GM18526 (cell line): ENCODE data around the gene SNX12.

Source experiments
- POLR2A ChIP-seq: IDR thresholded peaks from 3 replicates; pipeline ENCODE4 v1.6.1; 2011; ENCODE audit not compliant: insufficient read length; ENCODE audit errors: extremely low read depth

Gene SNX12

DNA sequence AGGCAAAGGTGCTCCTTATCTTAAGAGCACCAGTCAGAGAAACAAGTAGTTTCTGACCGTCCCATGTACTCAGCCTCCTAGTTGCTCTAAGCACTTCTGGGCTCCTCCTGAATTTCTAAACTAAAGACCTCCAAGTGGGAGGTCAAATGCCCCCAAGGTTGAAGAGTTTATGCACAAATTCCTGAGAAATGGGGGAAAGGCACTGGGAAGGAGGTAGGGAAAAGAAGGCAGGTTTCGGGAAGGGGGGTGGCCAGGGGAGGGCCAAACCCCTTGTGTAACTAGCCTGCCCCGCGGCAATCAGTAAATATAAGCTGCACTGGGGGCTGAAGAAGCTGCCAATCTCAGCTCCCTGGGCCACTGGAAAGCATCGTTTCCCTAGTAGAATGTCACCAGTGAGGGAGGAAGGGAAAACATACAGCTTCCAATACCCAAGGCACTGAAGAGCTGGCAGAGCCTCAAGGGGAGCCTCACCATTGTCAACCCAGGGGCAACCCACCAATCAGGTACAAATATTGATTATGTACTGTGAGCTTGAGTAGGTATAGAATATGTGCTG, 30.9 kb upstream of the SNX12 start:
- no peak for TF ChIP-seq POLR2A

DNA sequence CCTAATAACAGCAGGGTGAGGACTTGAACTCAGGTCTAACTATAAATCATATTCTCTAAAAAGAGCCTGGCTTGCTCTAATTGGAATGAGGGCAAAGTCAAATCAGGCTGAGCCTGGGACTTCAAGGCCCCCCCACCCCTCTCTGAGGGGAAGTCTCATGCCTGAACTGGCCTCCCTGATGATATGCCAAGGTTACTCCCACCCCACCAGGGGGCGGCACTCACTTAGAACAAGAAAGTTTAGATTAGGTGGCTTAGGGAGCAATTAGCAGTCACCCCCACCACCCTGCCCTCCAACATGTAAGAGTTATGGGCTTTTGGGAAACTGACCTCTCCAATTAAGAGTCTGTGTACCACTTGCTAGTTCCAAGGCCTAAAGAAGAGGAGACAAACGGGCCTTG, 30.2 kb upstream of the SNX12 start:
- no peak for TF ChIP-seq POLR2A

DNA sequence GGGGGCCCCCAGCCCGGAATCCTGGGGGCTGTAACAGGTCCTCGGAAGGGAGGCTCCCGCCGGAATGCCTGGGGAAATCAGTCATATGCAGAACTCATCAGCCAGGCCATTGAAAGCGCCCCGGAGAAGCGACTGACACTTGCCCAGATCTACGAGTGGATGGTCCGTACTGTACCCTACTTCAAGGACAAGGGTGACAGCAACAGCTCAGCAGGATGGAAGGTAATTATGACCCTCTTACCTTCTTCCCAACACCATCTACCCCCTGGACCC, 28.6 kb upstream of the SNX12 start:
- no peak for TF ChIP-seq POLR2A

DNA sequence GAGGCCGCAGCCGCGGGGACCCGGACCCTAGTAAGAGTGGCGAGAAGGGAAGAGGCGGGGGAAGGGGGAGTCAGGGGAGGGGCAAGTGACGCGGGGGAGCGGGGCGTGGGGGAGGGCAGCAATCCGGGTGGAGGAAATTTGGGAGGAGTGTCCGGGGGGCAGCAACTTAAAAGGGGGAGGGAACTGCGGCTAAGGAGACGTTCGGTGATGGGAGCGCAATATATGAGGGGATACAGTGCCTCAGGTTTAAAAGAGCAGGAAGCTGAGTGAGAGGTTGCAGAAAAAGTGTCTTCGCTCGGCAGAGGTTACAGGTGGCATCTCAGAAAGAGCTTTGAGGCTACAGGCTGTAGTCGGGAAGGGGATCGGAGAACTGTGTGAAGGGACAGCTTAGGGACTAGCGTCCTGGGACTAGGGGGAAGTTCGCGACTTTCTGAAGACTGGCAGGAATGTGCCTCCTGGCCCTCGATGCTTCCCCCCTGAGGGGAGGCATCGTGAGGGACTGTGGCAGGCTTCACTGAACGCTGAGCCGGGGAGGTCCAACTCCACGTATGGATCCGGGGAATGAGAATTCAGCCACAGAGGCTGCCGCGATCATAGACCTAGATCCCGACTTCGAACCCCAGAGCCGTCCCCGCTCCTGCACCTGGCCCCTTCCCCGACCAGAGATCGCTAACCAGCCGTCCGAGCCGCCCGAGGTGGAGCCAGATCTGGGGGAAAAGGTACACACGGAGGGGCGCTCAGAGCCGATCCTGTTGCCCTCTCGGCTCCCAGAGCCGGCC, 28.0 kb upstream of the SNX12 start:
- TF ChIP-seq POLR2A: no peak

DNA sequence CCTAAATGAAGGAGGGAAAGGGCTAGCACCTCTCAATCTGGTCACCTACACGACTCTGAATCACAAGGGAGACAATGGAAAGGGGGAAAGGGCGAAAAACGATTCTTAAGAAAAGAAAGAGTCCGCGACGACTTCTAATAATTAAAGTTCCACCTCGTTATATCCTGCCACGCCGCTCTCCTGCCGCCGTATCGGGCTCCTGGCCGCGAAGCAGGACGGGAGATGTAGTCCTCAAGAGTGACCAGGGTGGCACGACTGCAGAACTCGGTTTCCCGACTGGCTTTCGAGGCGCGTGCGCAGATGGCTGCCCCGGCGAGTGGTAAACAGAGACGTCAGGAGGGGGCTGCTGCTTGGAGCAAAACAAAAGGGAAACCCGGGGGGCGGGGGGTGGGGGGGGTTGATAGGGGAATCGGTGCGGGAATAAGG, 27.4 kb upstream of the SNX12 start, which contains the start of gene FOXO4:
TSS of gene FOXO4 (plus strand) at position 297 of the 426 bp plus-strand sequence. CDS start 678 bp downstream, outside the sequence.
- peak; percentile 34 for TF ChIP-seq POLR2A

DNA sequence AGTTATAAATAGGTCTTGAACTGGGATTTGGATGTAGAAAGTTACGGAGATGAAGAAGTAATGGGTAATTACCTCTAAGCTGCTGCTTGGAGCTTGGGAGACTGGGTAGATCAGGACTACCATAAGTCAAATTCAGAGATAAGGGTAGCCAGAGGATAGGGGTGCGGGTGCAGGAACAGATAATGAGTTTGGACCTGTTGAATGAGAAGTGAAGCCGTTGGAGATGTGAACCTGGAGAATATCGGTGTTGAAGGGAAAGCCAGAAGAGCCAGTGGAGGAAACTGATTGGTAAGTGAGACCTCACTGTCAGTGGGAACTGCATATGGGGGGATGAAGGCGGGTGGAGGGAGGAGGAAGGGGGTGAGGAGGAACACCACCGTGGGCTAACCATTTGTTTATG, 26.9 kb upstream of the SNX12 start:
- TF ChIP-seq POLR2A: no peak

DNA sequence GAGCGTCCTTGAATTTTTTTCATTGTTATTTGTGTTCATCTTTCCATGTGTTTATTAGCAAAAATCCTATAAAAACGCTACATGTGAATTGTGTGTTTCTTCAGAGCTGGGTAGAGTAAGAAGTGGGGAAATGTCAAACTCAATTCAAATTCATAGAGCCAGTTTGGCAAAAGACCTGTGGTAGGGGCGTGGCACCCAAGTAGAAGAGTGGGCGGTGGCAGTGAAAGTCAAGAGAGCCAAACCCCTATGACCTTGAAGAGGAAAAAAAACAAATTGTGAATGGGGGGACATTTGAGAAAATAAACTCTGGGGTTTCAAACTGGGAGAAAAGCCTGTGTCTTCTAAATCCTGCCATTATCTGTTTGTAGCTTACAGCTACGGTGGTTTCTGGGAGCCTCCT, 23.1 kb upstream of the SNX12 start:
- no peak for TF ChIP-seq POLR2A

DNA sequence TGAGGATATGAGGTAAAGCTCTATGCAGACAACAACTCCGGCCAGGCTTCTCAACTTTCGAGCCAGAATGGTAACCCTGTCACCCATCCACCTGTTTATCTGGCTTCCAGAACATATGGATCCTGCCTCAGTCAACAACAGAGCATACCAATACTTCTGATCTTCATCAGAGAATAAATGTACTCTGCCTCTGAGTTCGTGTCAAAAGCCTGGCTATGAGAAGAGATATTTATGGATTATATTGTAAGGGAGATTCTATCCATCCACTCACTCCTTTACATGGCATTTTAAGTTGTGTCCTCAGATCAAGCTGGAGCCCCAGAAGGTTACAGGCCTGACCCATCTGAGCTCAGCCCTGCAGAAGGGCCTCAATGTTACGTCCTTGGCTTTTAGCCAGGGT, 17.8 kb upstream of the SNX12 start:
- TF ChIP-seq POLR2A: no peak

DNA sequence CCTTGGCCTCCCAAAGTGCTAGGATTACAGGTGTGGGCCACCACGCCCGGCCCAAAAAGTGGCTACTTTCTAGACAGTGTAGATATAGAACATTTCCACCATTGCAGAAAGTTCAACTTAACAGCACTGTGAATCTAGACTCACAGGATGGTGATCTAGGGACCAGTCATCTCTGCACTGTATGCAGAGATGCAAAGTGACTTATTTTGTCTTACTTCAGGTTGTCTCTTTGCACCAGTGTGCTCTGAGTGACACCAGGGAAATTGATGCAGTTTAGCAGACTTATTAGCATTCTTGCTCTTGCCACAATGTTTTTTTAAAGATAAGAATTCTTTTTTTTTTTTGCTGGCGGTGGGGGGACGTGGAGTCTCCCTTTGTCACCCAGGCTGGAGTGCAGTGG, 14.7 kb upstream of the SNX12 start:
- no peak for TF ChIP-seq POLR2A

DNA sequence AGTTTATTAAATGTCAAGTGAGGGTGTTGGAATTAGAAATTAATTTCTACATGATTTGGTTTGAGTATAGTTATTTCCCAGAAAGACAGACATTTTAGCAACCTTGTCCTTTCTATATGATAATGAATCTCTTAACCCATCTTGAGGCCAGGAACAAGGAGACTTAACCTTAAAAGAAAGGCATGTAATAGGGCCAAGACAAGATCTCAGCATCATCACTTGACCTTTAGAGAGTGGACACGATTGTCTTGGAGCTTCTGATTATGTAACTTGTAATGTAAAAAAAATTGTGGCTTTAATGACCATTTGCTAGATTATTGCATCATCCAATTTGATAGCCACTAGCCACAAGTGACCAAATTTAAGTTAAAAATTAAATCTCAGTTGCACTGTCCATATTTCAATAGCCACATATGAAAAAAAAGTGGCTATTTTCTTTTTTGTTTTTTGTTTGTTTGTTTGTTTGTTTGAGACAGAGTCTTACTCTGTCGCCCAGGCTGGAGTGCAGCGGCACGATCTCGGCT, 14.1 kb upstream of the SNX12 start:
- TF ChIP-seq POLR2A: no peak

DNA sequence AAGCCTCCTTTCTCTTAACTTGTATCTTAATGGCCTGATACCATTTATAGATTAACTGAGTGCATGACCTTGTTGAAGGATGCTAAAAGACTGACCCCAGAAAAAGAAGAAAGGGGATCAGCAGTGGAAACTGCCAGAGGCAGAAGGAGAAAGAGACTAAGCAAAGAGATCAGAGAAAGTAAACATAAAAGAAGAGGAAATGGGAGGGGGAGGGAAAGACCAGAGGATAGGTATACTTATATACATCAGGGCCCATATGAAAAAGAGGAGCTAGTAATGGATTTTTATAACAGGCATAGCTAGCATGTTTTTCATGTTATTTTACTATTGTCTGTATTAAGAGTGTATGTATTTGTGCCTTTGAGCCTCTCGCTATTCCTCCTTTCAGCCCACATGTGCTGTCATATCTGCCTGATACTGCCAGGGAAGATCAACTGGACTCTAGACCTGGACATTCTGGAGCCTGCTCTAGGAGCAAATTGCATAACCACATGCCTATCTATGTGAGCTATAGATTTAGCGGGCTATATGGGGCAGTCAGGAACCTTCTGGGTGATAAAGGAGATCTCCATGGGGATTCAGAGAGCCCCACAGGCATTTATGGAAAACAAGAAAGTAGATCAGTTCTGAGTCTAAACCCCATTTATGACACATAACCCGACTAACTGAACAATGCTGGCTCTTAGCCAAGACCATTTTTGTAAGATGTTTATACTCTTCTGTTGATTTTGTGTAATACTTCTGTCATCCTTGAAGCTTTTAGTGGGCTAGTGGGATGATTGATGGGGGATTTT, 13.4 kb upstream of the SNX12 start:
- no peak for TF ChIP-seq POLR2A

DNA sequence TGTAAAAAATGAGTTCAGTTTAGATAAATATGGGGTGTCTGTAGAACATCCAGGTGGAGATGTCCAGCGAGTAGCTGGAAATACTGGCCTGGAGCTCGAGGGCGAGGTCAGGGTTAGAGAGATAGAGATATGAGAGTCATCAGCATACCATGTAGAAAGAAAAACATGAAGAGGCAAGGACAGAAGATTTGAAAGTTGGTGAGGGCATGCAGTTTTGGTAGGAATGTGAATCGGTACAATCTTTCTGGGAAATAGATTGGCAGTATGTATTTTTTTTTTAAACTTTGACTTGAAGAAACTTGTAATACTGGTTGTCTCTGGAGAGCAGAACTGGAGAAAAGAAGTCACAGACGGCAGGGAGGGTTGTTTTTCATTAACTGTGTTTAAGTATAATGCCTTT, 2.4 kb upstream of the SNX12 start:
- no peak for TF ChIP-seq POLR2A

DNA sequence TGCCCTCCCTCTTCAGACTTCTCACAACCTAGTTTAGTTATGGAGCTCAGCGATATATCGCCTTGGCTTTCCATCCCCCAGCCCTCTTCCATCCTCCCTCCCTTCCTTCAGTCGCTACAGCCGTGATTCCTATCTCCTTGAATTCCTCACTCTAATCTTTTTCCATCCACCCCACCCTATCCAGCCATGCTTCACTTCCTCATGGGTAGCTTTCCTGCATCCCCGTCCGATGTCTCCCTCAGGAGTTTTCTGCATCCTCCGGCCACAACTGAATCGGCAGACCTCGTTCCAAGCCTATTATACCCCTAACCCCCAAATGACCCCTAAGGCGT, 456 bp downstream of the SNX12 start:
- no peak for TF ChIP-seq POLR2A

DNA sequence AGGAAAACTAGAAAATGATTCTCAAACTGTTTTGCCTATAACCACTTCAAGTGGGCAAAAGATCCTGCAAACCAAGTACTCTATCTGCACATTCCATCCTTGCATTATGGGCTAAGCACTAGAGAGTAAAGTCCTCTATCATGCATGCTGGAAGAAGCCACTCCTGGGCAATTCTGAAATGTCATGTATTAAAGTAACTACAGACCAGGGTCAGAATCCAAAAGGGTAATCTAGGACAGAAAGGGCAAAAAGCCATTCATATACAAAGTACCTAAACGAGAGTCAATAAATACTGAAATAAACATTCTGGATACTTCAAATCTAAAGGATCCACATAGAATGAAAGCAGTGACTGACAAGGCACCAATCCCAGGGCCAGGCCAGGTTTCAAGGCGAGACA, 1.0 kb downstream of the SNX12 start:
- TF ChIP-seq POLR2A: no peak

DNA sequence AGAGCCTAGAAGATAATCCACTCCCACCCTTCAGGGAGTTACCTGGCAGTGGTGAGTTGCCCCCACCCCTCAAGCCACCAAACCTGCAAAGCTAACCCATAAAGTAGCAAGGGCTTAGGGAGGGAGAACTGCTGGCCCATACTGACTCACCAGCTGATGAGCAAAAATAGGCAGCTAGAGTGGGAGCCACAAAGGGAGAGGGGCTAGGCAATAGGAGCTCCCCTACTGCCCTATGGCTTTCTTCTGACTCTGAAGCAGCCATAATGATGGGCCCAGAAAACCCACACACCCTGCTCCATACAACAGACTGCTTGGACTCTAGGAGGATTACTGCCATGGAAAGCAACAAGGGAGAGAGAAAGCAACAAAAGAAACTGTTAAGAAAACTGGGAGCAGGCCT, 8.0 kb downstream of the SNX12 start:
- TF ChIP-seq POLR2A: no peak

DNA sequence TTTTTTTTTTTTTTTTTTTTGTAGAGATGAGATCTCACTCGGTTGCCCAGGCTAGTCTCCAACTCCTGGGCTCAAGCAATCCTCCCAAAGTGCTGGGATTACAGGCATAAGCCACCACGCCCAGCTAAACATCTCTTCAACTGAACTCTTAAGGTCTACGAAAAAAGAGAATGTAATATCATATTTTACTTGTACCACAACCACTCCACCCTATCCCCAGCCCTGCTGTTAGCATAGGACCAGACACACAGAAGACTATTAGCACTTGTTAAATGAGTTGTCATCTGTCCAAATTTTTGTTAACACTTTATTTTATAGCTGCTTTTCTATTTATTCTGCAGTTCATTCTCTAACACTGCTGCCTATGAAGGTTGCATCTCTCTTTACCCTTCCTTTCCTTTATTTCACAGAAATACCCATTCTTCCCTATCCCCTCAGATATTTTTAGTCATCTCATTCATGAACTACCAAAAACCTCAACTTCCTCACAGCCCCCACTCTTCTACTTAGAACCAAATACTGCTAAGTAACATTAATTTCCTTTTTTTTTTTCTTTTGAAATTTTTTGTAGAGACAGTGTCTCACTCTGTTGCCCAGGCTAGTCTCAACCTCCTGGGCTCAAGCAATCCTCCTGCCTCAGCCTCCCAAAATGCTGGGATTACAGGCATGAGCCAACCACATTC, 10.1 kb downstream of the SNX12 start:
- no peak for TF ChIP-seq POLR2A

DNA sequence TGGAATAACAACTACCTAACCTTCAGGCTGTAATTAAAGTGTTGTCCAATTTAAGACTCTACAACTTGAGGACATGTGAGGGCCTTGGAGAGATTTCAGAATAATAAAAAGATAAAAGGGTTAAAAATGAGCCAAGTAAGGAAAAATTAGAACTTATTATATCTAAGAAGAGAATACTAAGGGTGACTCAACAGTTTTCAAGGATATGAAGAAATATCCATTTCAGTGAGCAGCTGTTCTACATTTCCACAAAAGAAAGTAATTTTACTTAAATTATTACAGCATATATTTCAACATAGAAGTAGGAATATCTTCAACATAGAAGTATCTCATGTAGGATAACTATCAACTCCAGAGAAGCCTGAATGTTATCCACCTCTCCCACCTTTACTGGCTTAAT, 11.3 kb downstream of the SNX12 start:
- TF ChIP-seq POLR2A: no peak
